ENCODE measurements around the gene MRM2. TPM values are rescaled to one million over a fixed set of nuclear protein-coding genes. Genes with fewer than 3 reads are reported as not detected.
A peak's percentile ranks its signal among the peaks of the same experiment; 100 is the strongest.

The MRM2 gene
- total RNA-seq, 2 experiments from 2014 or later = 3.6 to 3.7 TPM

DNA sequence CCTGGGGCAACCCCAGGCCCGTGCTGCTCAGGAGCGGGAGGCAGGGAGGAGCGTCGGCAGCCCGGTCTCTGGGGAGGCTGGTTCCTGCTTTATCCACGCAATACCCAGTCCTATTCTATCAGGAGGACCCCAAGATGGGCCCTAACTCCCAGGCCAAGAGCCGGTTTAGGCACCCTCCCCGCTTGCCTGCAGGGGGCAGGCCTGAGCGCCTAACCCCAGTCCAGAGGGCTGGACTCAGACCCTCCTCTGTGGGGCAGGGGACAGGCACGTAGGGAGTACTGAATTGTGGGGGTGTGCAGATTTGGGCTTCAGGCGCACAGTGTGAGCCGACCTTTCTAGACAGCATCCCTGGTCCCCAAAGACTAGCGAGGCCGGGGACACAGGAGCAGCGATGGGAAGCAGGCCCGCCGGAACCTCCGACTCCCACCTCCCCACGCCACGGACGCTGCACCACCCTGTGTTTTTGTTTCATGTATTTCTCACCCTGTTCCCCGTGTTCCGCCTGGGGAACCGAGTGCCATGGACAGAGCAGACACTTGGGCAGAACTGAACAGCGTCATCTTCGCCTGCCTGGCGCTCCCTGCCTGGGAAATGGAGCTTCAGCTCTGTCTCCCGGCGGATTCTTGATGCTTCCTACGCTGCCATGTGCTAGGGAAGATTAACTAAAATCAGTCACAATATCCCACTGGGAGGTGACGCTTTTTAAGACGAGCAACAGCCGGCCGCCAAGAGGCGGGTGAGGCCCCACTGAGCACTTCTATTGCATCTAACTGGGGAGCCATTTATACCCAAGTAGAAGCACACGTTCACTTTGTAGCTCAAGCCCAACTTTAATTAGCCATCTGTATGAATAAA, 5.4 kb upstream of the MRM2 start:
- Mint-ChIP-seq H3K9me3 (no peaks in the 10 kb centered on the region), H3K36me3 (ENCODE audit: low read depth) (peaks cover 12% of the 10 kb centered on the region), H3K27me3 (no peaks in the 10 kb centered on the region), H3K4me1 (ENCODE audit: low read depth) (peaks cover 13% of the 10 kb centered on the region), H3K4me3 (no peak overlapping the region), H3K27ac (no peak overlapping the region)
- Histone ChIP-seq H3K4me3 (ENCODE audit: low read length) (no peak overlapping the region), H3K27me3 (ENCODE audit: control insufficient read depth in 1 of 2, insufficient read depth in 2 of 2, low read length in 2 of 2) (no peaks in the 10 kb centered on the region), H3K36me3 (ENCODE audit: insufficient read depth, low read length) (no peaks in the 10 kb centered on the region), H3K4me1 (ENCODE audit: insufficient read depth, low read length) (peaks cover 25% of the 10 kb centered on the region), H3K27ac (ENCODE audit: low read depth in 1 of 2, low read length in 2 of 2) (no peak overlapping the region), H3K9me3 (ENCODE audit: control insufficient read depth in 1 of 2, insufficient read depth in 1 of 2, low read length in 2 of 2) (peaks cover 0 to 4% of the 10 kb centered on the region in 2 experiments)
- peak in 4 of 14 experiments; percentile 9 to 43 (median 33) for DNase-seq
- CTCF ChIA-PET = no interaction called here
- TF ChIP-seq, protein P1, sequence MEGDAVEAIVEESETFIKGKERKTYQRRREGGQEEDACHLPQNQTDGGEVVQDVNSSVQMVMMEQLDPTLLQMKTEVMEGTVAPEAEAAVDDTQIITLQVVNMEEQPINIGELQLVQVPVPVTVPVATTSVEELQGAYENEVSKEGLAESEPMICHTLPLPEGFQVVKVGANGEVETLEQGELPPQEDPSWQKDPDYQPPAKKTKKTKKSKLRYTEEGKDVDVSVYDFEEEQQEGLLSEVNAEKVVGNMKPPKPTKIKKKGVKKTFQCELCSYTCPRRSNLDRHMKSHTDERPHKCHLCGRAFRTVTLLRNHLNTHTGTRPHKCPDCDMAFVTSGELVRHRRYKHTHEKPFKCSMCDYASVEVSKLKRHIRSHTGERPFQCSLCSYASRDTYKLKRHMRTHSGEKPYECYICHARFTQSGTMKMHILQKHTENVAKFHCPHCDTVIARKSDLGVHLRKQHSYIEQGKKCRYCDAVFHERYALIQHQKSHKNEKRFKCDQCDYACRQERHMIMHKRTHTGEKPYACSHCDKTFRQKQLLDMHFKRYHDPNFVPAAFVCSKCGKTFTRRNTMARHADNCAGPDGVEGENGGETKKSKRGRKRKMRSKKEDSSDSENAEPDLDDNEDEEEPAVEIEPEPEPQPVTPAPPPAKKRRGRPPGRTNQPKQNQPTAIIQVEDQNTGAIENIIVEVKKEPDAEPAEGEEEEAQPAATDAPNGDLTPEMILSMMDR (IDR thresholded peaks at IDR 0.05) = peak; percentile 29
- intact Hi-C loops (cut with DNase I, micrococcal nuclease) = loop anchor here in 1 of 2 experiments (10.0 kb wide), 1 partner anchor 743 kb away; the partner anchor contains the start of gene INTS1
- POLR2A ChIA-PET = no interaction called here
- no peak for ATAC-seq (ENCODE audit: poor library complexity)

GRCh38 chr7:2245883-2246675, 4.1 kb upstream of the MRM2 start:
- POLR2A ChIA-PET = no interaction called here
- CTCF ChIA-PET = interaction anchor here (1.3 kb wide), 1 partner anchor 102 kb away, joined by 3 read pairs; no protein-coding TSS in a partner anchor
- no peaks in the 10 kb centered on the region for H3K9me3 Mint-ChIP-seq
- peak overlapping the region; percentile 51 for H3K4me3 Mint-ChIP-seq
- Histone ChIP-seq H3K36me3 (ENCODE audit: insufficient read depth, low read length) (no peaks in the 10 kb centered on the region), H3K27me3 (ENCODE audit: control insufficient read depth in 1 of 2, insufficient read depth in 2 of 2, low read length in 2 of 2) (no peaks in the 10 kb centered on the region), H3K4me1 (ENCODE audit: insufficient read depth, low read length) (peaks cover 28% of the 10 kb centered on the region), H3K9me3 (ENCODE audit: control insufficient read depth in 1 of 2, insufficient read depth in 1 of 2, low read length in 2 of 2) (peaks cover 0 to 4% of the 10 kb centered on the region in 2 experiments), H3K27ac (ENCODE audit: low read depth in 1 of 2, low read length in 2 of 2) (no peak overlapping the region), H3K4me3 (ENCODE audit: low read length) (no peak overlapping the region)
- DNase-seq (no peak), ATAC-seq (ENCODE audit: poor library complexity) (no peak)
- TF ChIP-seq, protein P1 (IDR thresholded peaks at IDR 0.05) = no peak
- peaks cover 16% of the 10 kb centered on the region for H3K36me3 Mint-ChIP-seq (ENCODE audit: low read depth)
- intact Hi-C loops (cut with DNase I, micrococcal nuclease) = loop anchor here in 1 of 2 experiments (10.0 kb wide), 1 partner anchor 741 kb away; the partner anchor contains the start of gene INTS1
- no peak overlapping the region for H3K27ac Mint-ChIP-seq
- peaks cover 15% of the 10 kb centered on the region for H3K4me1 Mint-ChIP-seq (ENCODE audit: low read depth)
- H3K27me3 Mint-ChIP-seq = no peaks in the 10 kb centered on the region

GRCh38 chr7:2244404-2244995, 2.5 kb upstream of the MRM2 start:
- H3K27me3 ChIP-seq (ENCODE audit: control insufficient read depth in 1 of 2, insufficient read depth in 2 of 2, low read length in 2 of 2) = no peaks in the 10 kb centered on the region
- H3K9me3 ChIP-seq (ENCODE audit: control insufficient read depth in 1 of 2, insufficient read depth in 1 of 2, low read length in 2 of 2) = no peaks in the 10 kb centered on the region
- CTCF ChIA-PET = no interaction called here
- POLR2A ChIA-PET = no interaction called here
- Mint-ChIP-seq H3K4me3 (no peak overlapping the region), H3K4me1 (ENCODE audit: low read depth) (peaks cover 24% of the 10 kb centered on the region), H3K36me3 (ENCODE audit: low read depth) (peaks cover 24% of the 10 kb centered on the region), H3K27me3 (no peaks in the 10 kb centered on the region), H3K27ac (no peak overlapping the region), H3K9me3 (no peaks in the 10 kb centered on the region)
- H3K4me1 ChIP-seq (ENCODE audit: insufficient read depth, low read length) = peaks cover 36% of the 10 kb centered on the region
- TF ChIP-seq, protein P1 (IDR thresholded peaks at IDR 0.05) = no peak
- no peak for ATAC-seq (ENCODE audit: poor library complexity)
- no peak overlapping the region for H3K27ac ChIP-seq (ENCODE audit: low read depth in 1 of 2, low read length in 2 of 2)
- intact Hi-C loops (cut with DNase I, micrococcal nuclease) = loop anchor here in 1 of 2 experiments (5.0 to 10.0 kb wide), 2 partner anchors 158 to 740 kb away; partner anchors contain the start of genes CHST12 and INTS1
- no peak overlapping the region for H3K4me3 ChIP-seq (ENCODE audit: low read length)
- no peak for DNase-seq
- peaks cover under 1% of the 10 kb centered on the region for H3K36me3 ChIP-seq (ENCODE audit: insufficient read depth, low read length)

All from CD4-positive, alpha-beta T cell (primary cell).